Activated naive CD4-positive, alpha-beta T cell treated with anti-CD3 and anti-CD28 coated beads, Interleukin-2, amount 50 U/mL, for 24 hours (primary cell): ENCODE measurements around the gene ALLC.

Experiments
- H3K27ac Mint-ChIP-seq: one replicate; pipeline ENCODE4 v1.8.0; 2021; ENCODE audit warnings: mild to moderate bottlenecking, mixed read lengths
- H3K27me3 Mint-ChIP-seq: one replicate; pipeline ENCODE4 v1.8.0; 2021; ENCODE audit warnings: mixed read lengths
- H3K36me3 Mint-ChIP-seq: one replicate; pipeline ENCODE4 v1.8.0; 2021; ENCODE audit warnings: mixed read lengths
- H3K4me1 Mint-ChIP-seq: one replicate; pipeline ENCODE4 v1.8.0; 2021; ENCODE audit warnings: mixed read lengths
- H3K4me3 Mint-ChIP-seq: one replicate; pipeline ENCODE4 v1.8.0; 2021; ENCODE audit warnings: mild to moderate bottlenecking, mixed read lengths
- H3K9me3 Mint-ChIP-seq: one replicate; pipeline ENCODE4 v1.8.0; 2021; ENCODE audit warnings: mixed read lengths

ALLC gene

GRCh38 chr2:3728104-3729054 lies 70.4 kb downstream of the ALLC start:
- H3K9me3 Mint-ChIP-seq: no peaks in the 10 kb centered on the region
- no peaks in the 10 kb centered on the region for H3K36me3 Mint-ChIP-seq
- peaks cover 14% of the 10 kb centered on the region for H3K27me3 Mint-ChIP-seq
- H3K4me1 Mint-ChIP-seq: no peaks in the 10 kb centered on the region
- H3K4me3 Mint-ChIP-seq: no peak overlapping the region
- no peak overlapping the region for H3K27ac Mint-ChIP-seq

- Mint-ChIP-seq H3K9me3 (no peaks in the 10 kb centered on the region), H3K27me3 (peaks cover 12% of the 10 kb centered on the region), H3K36me3 (no peaks in the 10 kb centered on the region), H3K4me3 (no peak overlapping the region), H3K27ac (no peak overlapping the region), H3K4me1 (no peaks in the 10 kb centered on the region)
Measured at GRCh38 chr2:3729055-3729448, 71.1 kb downstream of the ALLC start.

GRCh38 chr2:3729786-3730185 lies 71.8 kb downstream of the ALLC start:
- Mint-ChIP-seq H3K4me3 (no peak overlapping the region), H3K4me1 (no peaks in the 10 kb centered on the region), H3K36me3 (no peaks in the 10 kb centered on the region), H3K9me3 (no peaks in the 10 kb centered on the region), H3K27ac (no peak overlapping the region), H3K27me3 (peaks cover 14% of the 10 kb centered on the region)

- H3K9me3 Mint-ChIP-seq: no peaks in the 10 kb centered on the region
- no peak overlapping the region for H3K27ac Mint-ChIP-seq
- H3K4me1 Mint-ChIP-seq: no peaks in the 10 kb centered on the region
- no peaks in the 10 kb centered on the region for H3K36me3 Mint-ChIP-seq
- H3K4me3 Mint-ChIP-seq: no peak overlapping the region
- H3K27me3 Mint-ChIP-seq: peaks cover 9% of the 10 kb centered on the region
Measured at GRCh38 chr2:3730646-3731045, 72.6 kb downstream of the ALLC start.

- no peaks in the 10 kb centered on the region for H3K36me3 Mint-ChIP-seq
- H3K4me3 Mint-ChIP-seq: no peak overlapping the region
- H3K4me1 Mint-ChIP-seq: no peaks in the 10 kb centered on the region
- no peak overlapping the region for H3K27ac Mint-ChIP-seq
- H3K27me3 Mint-ChIP-seq: peaks cover 8% of the 10 kb centered on the region
- no peaks in the 10 kb centered on the region for H3K9me3 Mint-ChIP-seq
Measured at GRCh38 chr2:3731829-3732228, 73.8 kb downstream of the ALLC start.

- Mint-ChIP-seq H3K9me3 (no peaks in the 10 kb centered on the region), H3K4me3 (no peak overlapping the region), H3K4me1 (no peaks in the 10 kb centered on the region), H3K27ac (no peak overlapping the region), H3K36me3 (no peaks in the 10 kb centered on the region), H3K27me3 (peaks cover 3% of the 10 kb centered on the region)
Measured at GRCh38 chr2:3736112-3736511, 78.1 kb downstream of the ALLC start.

- Mint-ChIP-seq H3K27me3 (peaks cover 5% of the 10 kb centered on the region), H3K9me3 (no peaks in the 10 kb centered on the region), H3K4me3 (no peak overlapping the region)
Measured at GRCh38 chr2:3737128-3737527, 79.1 kb downstream of the ALLC start.

GRCh38 chr2:3738454-3738853 lies 80.5 kb downstream of the ALLC start:
- no peaks in the 10 kb centered on the region for H3K4me1 Mint-ChIP-seq
- no peak overlapping the region for H3K4me3 Mint-ChIP-seq
- no peak overlapping the region for H3K27ac Mint-ChIP-seq
- no peaks in the 10 kb centered on the region for H3K36me3 Mint-ChIP-seq
- H3K9me3 Mint-ChIP-seq: no peaks in the 10 kb centered on the region
- peaks cover 8% of the 10 kb centered on the region for H3K27me3 Mint-ChIP-seq

More at GRCh38 chr2:3737128-3737527, 79.1 kb downstream of the ALLC start:
- H3K36me3 Mint-ChIP-seq: no peaks in the 10 kb centered on the region
- no peaks in the 10 kb centered on the region for H3K4me1 Mint-ChIP-seq
- H3K27ac Mint-ChIP-seq: no peak overlapping the region

GRCh38 chr2:3739313-3739712 lies 81.3 kb downstream of the ALLC start:
- no peaks in the 10 kb centered on the region for H3K36me3 Mint-ChIP-seq
- no peak overlapping the region for H3K27ac Mint-ChIP-seq
- no peaks in the 10 kb centered on the region for H3K4me1 Mint-ChIP-seq
- H3K27me3 Mint-ChIP-seq: peaks cover 7% of the 10 kb centered on the region
- H3K4me3 Mint-ChIP-seq: no peak overlapping the region
- H3K9me3 Mint-ChIP-seq: no peaks in the 10 kb centered on the region

- Mint-ChIP-seq H3K36me3 (no peaks in the 10 kb centered on the region), H3K4me1 (no peaks in the 10 kb centered on the region), H3K27me3 (peaks cover 10% of the 10 kb centered on the region), H3K9me3 (no peaks in the 10 kb centered on the region), H3K4me3 (no peak overlapping the region), H3K27ac (no peak overlapping the region)
Measured at GRCh38 chr2:3741396-3741795, 83.4 kb downstream of the ALLC start.

- no peak overlapping the region for H3K4me3 Mint-ChIP-seq
- peaks cover 10% of the 10 kb centered on the region for H3K27me3 Mint-ChIP-seq
- no peaks in the 10 kb centered on the region for H3K9me3 Mint-ChIP-seq
- no peaks in the 10 kb centered on the region for H3K4me1 Mint-ChIP-seq
- H3K27ac Mint-ChIP-seq: no peak overlapping the region
- H3K36me3 Mint-ChIP-seq: no peaks in the 10 kb centered on the region
Measured at GRCh38 chr2:3741867-3742602, 84.0 kb downstream of the ALLC start.

GRCh38 chr2:3742743-3743508 lies 84.9 kb downstream of the ALLC start:
- Mint-ChIP-seq H3K4me1 (no peaks in the 10 kb centered on the region), H3K4me3 (no peak overlapping the region), H3K36me3 (no peaks in the 10 kb centered on the region), H3K9me3 (no peaks in the 10 kb centered on the region), H3K27me3 (peaks cover 10% of the 10 kb centered on the region), H3K27ac (no peak overlapping the region)

GRCh38 chr2:3743951-3744555 lies 86.1 kb downstream of the ALLC start:
- H3K4me1 Mint-ChIP-seq: no peaks in the 10 kb centered on the region
- no peaks in the 10 kb centered on the region for H3K36me3 Mint-ChIP-seq
- peaks cover 11% of the 10 kb centered on the region for H3K27me3 Mint-ChIP-seq
- no peaks in the 10 kb centered on the region for H3K9me3 Mint-ChIP-seq
- H3K27ac Mint-ChIP-seq: no peak overlapping the region
- no peak overlapping the region for H3K4me3 Mint-ChIP-seq

- H3K27ac Mint-ChIP-seq: no peak overlapping the region
- no peaks in the 10 kb centered on the region for H3K36me3 Mint-ChIP-seq
- no peaks in the 10 kb centered on the region for H3K9me3 Mint-ChIP-seq
- no peaks in the 10 kb centered on the region for H3K4me1 Mint-ChIP-seq
- no peak overlapping the region for H3K4me3 Mint-ChIP-seq
- H3K27me3 Mint-ChIP-seq: peaks cover 13% of the 10 kb centered on the region
Measured at GRCh38 chr2:3745920-3746319, 87.9 kb downstream of the ALLC start.

GRCh38 chr2:3747032-3747654 lies 89.1 kb downstream of the ALLC start:
- no peaks in the 10 kb centered on the region for H3K36me3 Mint-ChIP-seq
- no peak overlapping the region for H3K27ac Mint-ChIP-seq
- no peaks in the 10 kb centered on the region for H3K9me3 Mint-ChIP-seq
- H3K4me1 Mint-ChIP-seq: no peaks in the 10 kb centered on the region
- peaks cover 13% of the 10 kb centered on the region for H3K27me3 Mint-ChIP-seq
- H3K4me3 Mint-ChIP-seq: no peak overlapping the region
